Neural crest cell (in vitro differentiated cells): Measurements from ENCODE around the gene TGIF1. TPM values are rescaled to one million over a fixed set of nuclear protein-coding genes. Genes with fewer than 3 reads are reported as not detected.
A peak's percentile ranks its signal among the peaks of the same experiment; 100 is the strongest.

Source experiments
- DNase-seq: peaks from one replicate; pipeline ENCODE4 v3.0.0; 2021; ENCODE audit warnings: low read depth, mixed read lengths, low spot score
- H3K27ac Mint-ChIP-seq: one replicate; pipeline ENCODE4 v1.8.0; 2021; ENCODE audit warnings: mild to moderate bottlenecking, mixed read lengths; ENCODE audit not compliant: unreplicated experiment
- H3K27me3 Mint-ChIP-seq: 2 replicates; pipeline ENCODE4 v1.8.0; 2021; ENCODE audit warnings: low read depth, mild to moderate bottlenecking, mixed read lengths
- H3K36me3 Mint-ChIP-seq: 2 replicates; pipeline ENCODE4 v1.8.0; 2021; ENCODE audit warnings: low read depth, mild to moderate bottlenecking, mixed read lengths
- H3K4me1 Mint-ChIP-seq: 2 replicates; pipeline ENCODE4 v1.8.0; 2021; ENCODE audit warnings: mixed read lengths
- H3K4me3 Mint-ChIP-seq: one replicate; pipeline ENCODE4 v1.8.0; 2021; ENCODE audit warnings: mild to moderate bottlenecking, mixed read lengths
- H3K9me3 Mint-ChIP-seq: 2 replicates; pipeline ENCODE4 v1.8.0; 2021; ENCODE audit warnings: mixed read lengths
- CTCF ChIP-seq: fragments of 200-600 bp; sonication (generic); conservative IDR thresholded peaks from 2 replicates; pipeline ENCODE4 v1.5.0; 2021; ENCODE audit warnings: antibody characterized with exemption, mild to moderate bottlenecking
- total RNA-seq: library from RNA; stranded (reverse); gene quantifications from 2 replicates; pipeline ENCODE4 v1.2.1, GENCODE V29; 2021

The TGIF1 gene
- total RNA-seq, 1 donor from 2014 or later, result 49.1 TPM

GRCh38 chr18:3454365-3455089 is 4.6 kb downstream of the TGIF1 start:
- Mint-ChIP-seq H3K4me1 (peaks cover 70% of the 10 kb centered on the region), H3K27me3 (no peaks in the 10 kb centered on the region), H3K36me3 (peaks cover 25% of the 10 kb centered on the region), H3K27ac (peak overlapping the region; percentile 89), H3K4me3 (peak overlapping the region; percentile 99), H3K9me3 (no peaks in the 10 kb centered on the region)
- peak; percentile 26 for DNase-seq
- peak; percentile 76 for TF ChIP-seq CTCF

- Mint-ChIP-seq H3K36me3 (peaks cover 26% of the 10 kb centered on the region), H3K4me1 (peaks cover 70% of the 10 kb centered on the region), H3K27ac (peak overlapping the region; percentile 44), H3K9me3 (no peaks in the 10 kb centered on the region), H3K4me3 (peak overlapping the region; percentile 99), H3K27me3 (no peaks in the 10 kb centered on the region)
- TF ChIP-seq CTCF, result peak; percentile 11
- no peak for DNase-seq
Measured at GRCh38 chr18:3455090-3455635, 5.2 kb downstream of the TGIF1 start.

- H3K27ac Mint-ChIP-seq, result no peak overlapping the region
Measured at GRCh38 chr18:3455907-3456685, 6.1 kb downstream of the TGIF1 start.

GRCh38 chr18:3456686-3457069 is 6.7 kb downstream of the TGIF1 start:
- no peak for TF ChIP-seq CTCF
- Mint-ChIP-seq H3K4me1 (peaks cover 82% of the 10 kb centered on the region), H3K27ac (peak overlapping the region; percentile 39), H3K27me3 (no peaks in the 10 kb centered on the region), H3K4me3 (no peak overlapping the region), H3K36me3 (peaks cover 37% of the 10 kb centered on the region), H3K9me3 (no peaks in the 10 kb centered on the region)
- DNase-seq, result no peak

More at GRCh38 chr18:3455907-3456685, 6.1 kb downstream of the TGIF1 start:
- DNase-seq, result no peak
- no peaks in the 10 kb centered on the region for H3K27me3 Mint-ChIP-seq
- H3K36me3 Mint-ChIP-seq, result peaks cover 32% of the 10 kb centered on the region
- peaks cover 76% of the 10 kb centered on the region for H3K4me1 Mint-ChIP-seq
- no peak for TF ChIP-seq CTCF
- peak overlapping the region; percentile 99 for H3K4me3 Mint-ChIP-seq
- H3K9me3 Mint-ChIP-seq, result no peaks in the 10 kb centered on the region

- Mint-ChIP-seq H3K9me3 (no peaks in the 10 kb centered on the region), H3K27me3 (no peaks in the 10 kb centered on the region), H3K4me3 (peak overlapping the region; percentile 38), H3K4me1 (peaks cover 88% of the 10 kb centered on the region), H3K27ac (peak overlapping the region; percentile 88), H3K36me3 (peaks cover 43% of the 10 kb centered on the region)
- no peak for DNase-seq
- no peak for TF ChIP-seq CTCF
Measured at GRCh38 chr18:3457261-3457724, 7.3 kb downstream of the TGIF1 start.
